KOPT-K1 (cell line): Measurements from ENCODE around the gene SEMA3B.
"Not testable (repeated sequence)": the region's sequence is repeated elsewhere in the genome, so short reads cannot be mapped to it uniquely, and the experiment has no call there.

ENCODE experiments used
- H3K27ac ChIP-seq: fragments of 200-600 bp; sonication (generic); 2 replicates; pipeline ENCODE4 v1.5.1; 2016; ENCODE audit warnings: antibody characterized with exemption, mild to moderate bottlenecking, low read depth, low read length; ENCODE audit not compliant: poor library complexity, severe bottlenecking
- H3K36me3 ChIP-seq: fragments of 200-600 bp; sonication (generic); 2 replicates; pipeline ENCODE4 v1.5.1; 2017; ENCODE audit warnings: antibody characterized with exemption, mild to moderate bottlenecking, low read length, moderate library complexity; ENCODE audit not compliant: insufficient read depth
- H3K9me3 ChIP-seq: fragments of 200-600 bp; sonication (generic); 2 replicates; pipeline ENCODE4 v1.5.1; 2017; ENCODE audit warnings: antibody characterized with exemption, low read length, mild to moderate bottlenecking; ENCODE audit not compliant: insufficient read depth, poor library complexity, severe bottlenecking

SEMA3B gene

DNA sequence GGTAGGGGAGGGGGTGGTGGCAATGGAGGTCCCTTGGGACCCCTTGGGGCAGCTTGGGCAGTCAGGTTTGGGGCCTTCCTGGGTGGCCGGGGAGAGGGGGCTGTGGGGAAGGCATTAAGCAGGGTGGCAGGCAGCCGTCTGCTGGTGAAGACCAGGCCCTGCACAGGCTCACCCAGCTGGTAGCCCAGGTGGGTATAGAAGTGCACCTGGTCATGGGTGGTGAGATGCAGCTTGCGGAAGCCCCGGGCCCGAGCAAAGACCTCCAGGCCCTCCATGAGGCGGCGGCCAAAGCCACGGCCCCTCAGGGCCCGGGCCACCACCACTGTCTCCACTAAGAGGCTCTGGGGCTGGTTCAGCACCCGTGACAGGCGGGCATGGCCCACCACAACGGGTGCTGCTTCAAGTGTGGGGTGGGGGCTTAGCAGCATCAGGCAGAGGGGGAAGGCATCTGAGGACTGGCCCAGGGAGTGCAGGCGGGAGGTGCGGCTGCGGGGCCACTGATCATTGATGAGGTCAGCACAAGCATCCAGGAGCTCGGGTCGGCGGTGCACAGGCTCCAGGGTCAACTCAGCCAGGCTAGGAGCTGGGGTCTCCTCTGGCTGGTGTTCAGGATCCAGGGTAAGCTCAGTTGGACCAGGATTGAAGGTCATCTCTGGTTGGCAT is 27.9 kb downstream of the SEMA3B start:
- H3K27ac ChIP-seq, result no peak overlapping the region
- H3K36me3 ChIP-seq, result no peaks in the 10 kb centered on the region
- no peaks in the 10 kb centered on the region for H3K9me3 ChIP-seq

DNA sequence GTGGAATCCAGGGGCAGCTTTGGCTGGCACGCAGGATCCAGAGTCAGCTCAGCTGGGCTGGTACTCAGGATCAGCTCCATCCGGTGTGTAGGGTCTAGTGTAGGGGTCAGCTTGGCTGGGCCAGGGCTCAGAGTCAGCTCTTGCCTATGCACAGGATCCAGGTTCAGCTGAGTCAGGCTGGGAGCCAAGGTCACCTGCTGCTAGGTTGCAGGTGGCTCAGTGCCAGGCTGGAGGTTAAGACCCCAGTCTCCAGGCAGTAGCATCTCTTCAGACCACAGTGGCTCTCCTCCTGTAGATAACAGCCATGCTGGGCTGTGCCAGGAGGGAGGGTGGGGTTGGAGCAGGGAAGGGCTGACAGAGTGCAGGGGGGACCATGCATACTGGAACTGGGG is 28.4 kb downstream of the SEMA3B start:
- Histone ChIP-seq H3K9me3 (no peaks in the 10 kb centered on the region), H3K36me3 (no peaks in the 10 kb centered on the region), H3K27ac (no peak overlapping the region)

GRCh38 chr3:50297896-50298725 is 29.2 kb downstream of the SEMA3B start:
- Histone ChIP-seq H3K36me3 (no peaks in the 10 kb centered on the region), H3K27ac (peak overlapping the region; percentile 79), H3K9me3 (no peaks in the 10 kb centered on the region)

- H3K27ac ChIP-seq, result peak within 1 kb of the TSS; percentile 79
- no peaks in the 10 kb centered on the region for H3K36me3 ChIP-seq
- no peaks in the 10 kb centered on the region for H3K9me3 ChIP-seq
These were observed 30.1 kb downstream of the SEMA3B start, which contains the start of the genes HYAL3 and NAA80 for GRCh38 chr3:50298836-50299637. Gene HYAL3 (minus strand): TSS chr3:50299405. CDS start chr3:50295602, 3,803 bp downstream. Gene NAA80 (minus strand): TSS chr3:50299405. CDS start chr3:50297463, 1,942 bp downstream.

- no peaks in the 10 kb centered on the region for H3K36me3 ChIP-seq
- H3K27ac ChIP-seq, result peak overlapping the region; percentile 62
- H3K9me3 ChIP-seq, result no peaks in the 10 kb centered on the region
These were observed 30.6 kb downstream of the SEMA3B start for GRCh38 chr3:50299638-50299928.

GRCh38 chr3:50299929-50300680 is 31.2 kb downstream of the SEMA3B start:
- H3K27ac ChIP-seq, result peak overlapping the region; percentile 62
- H3K9me3 ChIP-seq, result no peaks in the 10 kb centered on the region
- no peaks in the 10 kb centered on the region for H3K36me3 ChIP-seq

DNA sequence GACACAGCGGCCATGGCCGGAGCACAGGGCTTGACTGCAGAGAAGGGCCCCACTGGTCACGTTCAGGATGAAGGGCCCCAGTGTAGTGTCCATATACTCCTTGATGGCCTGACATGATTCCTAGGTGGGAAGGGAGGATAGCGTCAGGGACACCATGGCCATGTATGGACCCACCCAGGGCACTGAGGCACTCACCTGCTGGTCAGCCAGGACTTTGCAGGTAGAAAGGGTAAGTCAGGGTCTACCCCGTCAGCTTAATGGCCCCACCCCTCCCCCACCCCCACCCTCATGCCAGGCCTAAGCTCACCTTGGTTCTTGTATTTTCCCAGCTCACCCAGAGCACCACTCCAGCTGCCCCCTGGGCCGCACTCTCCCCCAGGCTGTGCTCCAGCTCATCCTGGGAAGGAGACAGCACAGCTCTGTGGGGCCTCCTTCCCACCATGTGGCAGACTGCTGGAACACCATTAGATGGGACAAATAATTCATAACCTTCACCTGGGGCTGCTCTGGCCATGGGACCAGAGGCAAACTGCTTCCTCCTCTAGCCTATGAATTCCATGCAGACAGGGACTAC is 31.8 kb downstream of the SEMA3B start:
- H3K36me3 ChIP-seq, result no peaks in the 10 kb centered on the region
- no peaks in the 10 kb centered on the region for H3K9me3 ChIP-seq
- H3K27ac ChIP-seq, result no peak overlapping the region

DNA sequence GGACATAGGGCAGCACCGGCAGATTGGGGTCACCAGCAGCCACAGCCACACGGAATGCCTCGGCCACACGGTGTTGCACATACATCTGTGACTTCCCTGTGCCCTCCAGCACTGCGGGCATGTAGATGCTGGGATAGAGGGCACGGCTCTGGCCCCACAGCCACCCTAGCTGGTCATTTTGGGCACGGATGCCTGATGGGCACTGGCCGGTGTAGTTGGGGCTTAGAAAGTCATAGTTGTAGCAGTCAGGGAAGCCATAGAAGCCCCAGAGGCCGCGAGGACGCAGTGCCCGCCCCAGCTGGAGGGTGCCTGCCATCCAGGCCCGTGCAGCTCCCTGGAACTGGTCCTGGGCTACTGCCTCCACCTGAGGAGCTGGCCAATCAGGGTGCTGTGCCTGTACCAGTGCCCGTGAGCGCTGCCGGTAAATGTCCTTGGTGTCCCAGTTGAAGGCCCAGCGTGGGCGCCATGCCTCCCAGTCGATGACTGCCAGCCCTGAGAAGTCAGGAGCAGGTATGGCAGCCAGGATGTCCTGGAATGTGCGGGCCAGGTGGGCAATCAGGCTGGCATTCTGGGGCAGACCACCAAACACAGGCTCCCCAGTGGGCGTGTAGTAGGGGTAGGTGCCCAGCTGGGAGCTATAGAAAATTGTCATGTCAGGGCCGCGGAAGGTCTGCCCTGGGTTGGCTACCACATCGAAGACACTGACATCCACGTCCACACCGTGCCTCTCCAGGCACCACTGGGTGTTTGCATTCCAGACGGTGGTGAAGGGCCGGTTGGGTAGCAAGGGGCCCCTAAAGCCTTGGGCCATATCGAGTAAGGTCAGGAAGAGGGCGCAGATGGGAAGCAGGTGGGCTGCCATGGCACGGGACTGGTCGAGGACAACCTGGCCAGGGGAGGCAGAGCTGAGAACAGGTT is 33.4 kb downstream of the SEMA3B start:
- H3K36me3 ChIP-seq, result no peaks in the 10 kb centered on the region
- peaks cover 5% of the 10 kb centered on the region for H3K9me3 ChIP-seq
- H3K27ac ChIP-seq, result no peak overlapping the region

DNA sequence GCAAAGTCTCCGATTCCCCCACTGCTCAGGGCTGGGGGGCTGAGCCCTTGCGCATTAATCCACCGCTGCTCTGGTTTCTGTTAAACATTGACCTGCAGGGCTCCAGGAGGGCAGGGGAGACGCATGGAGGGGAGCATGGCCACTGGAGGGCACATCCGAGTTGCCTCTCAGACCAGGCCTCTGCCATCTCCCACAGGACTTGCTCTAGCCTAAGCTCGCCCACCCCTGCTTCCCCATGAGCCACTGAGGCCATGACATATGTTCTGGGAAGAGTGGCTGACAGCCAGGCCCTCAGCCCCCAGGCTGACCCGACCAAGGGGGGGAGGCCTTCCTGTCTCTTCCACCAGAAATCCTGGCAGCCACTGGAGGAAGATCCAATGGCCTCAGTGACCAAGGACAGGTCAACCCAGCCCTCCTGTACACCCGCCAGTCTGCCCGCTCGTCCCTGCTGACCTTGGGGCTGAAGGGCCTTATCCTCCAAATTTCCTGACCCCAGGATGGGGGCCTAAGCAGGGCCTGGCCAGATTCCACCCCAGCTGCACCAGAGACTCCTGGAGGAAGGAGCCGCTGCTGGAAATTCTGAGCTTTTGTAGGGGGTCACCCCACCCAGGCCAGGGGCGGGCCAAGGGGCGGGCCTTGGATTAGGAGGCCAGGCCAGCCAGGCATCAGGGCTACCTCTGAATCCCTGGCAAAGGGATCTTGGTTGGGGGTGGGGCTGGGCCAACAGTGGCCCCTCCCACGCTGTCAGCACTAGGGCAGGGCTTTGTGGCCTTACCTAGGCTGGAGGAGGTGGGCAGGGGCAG is 34.3 kb downstream of the SEMA3B start, which contains the start of gene HYAL1:
Gene HYAL1 (minus strand): TSS at position 562 of the 803 bp plus-strand sequence. CDS start 618 bp downstream, outside the sequence.
- Histone ChIP-seq H3K36me3 (no peaks in the 10 kb centered on the region), H3K9me3 (peaks cover 5% of the 10 kb centered on the region), H3K27ac (no peak within 1 kb of the TSS)

DNA sequence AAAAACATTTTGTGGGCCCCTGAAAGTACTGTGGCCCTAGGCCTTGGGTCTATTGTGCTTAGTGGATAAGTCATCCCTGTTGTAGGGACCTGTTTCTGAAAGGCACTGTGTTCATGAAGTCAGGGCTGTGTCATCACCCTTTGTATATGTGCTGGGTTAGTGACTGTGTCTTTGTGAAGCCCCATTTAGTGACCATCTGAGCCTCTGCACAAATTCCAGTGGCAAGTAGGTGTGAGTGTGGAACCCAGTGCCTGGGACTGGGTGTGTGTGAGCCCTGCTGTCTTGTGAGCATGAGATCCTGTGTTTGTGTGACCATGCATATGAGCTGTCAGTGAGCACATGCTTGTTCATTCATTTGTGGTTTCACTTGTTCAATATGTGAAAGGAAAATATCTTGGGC is 35.7 kb downstream of the SEMA3B start:
- peaks cover 16% of the 10 kb centered on the region for H3K9me3 ChIP-seq
- H3K27ac ChIP-seq, result no peak overlapping the region
- no peaks in the 10 kb centered on the region for H3K36me3 ChIP-seq

GRCh38 chr3:50312041-50312440 is 43.1 kb downstream of the SEMA3B start:
- H3K9me3 ChIP-seq, result peaks cover 15% of the 10 kb centered on the region
- H3K27ac ChIP-seq, H3K36me3 ChIP-seq: not testable (repeated sequence)

DNA sequence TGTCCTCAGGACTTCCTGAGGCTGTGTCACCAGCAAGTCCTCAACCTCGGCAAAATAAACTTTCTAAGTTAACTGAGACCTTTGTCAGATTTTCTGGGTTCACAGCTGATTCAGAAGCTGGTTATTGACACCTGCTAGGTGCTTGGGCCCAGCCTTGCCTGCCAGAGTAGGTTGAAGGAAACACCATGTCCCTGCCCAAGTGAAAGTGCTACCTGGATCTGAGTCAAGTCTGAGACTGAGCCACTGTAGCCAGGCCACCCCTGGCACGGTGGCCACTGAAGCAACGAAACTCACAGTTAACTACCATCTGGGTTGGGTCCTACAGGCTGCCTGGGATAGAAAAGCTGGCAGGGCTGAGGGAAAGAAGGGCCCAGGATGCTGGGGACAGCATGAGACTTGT is 45.4 kb downstream of the SEMA3B start:
- Histone ChIP-seq H3K27ac (no peak overlapping the region), H3K9me3 (peaks cover 6% of the 10 kb centered on the region), H3K36me3 (peaks cover 31% of the 10 kb centered on the region; the same call in 1 of the 2 replicates)

DNA sequence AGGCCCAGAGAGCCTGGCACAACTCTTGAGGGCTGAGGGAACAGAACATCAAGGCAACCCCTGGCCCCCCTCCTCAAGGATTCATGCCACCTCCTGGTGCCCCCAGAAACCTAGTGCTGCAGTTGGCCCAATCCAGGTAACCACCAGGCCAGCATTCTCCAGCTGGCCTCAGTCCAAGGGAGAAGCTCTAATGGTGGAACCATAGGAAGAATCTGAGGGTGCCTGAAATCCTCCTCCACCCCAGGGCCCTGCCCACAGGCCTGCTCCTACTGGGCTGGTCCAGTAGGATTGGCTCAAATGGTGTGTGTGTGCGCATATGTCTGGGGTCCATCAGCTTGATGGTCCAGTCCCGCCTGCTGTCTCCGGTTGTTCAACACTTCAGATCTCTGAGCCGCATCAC is 45.9 kb downstream of the SEMA3B start:
- Histone ChIP-seq H3K27ac (no peak overlapping the region), H3K36me3 (peaks cover 35% of the 10 kb centered on the region; the same call in 1 of the 2 replicates), H3K9me3 (peaks cover 2% of the 10 kb centered on the region)
